MM.1S (cell line): ENCODE results near the gene ASPRV1.
"Not testable (repeated sequence)": the region's sequence is repeated elsewhere in the genome, so short reads cannot be mapped to it uniquely, and the experiment has no call there.

Source experiments
- DNase-seq: peaks from one replicate; pipeline ENCODE4 v3.0.0-alpha.2; 2015
- H2AFZ ChIP-seq: fragments of 300-600 bp; sonication (generic); 2 replicates; pipeline ENCODE4 v1.6.0; 2016; ENCODE audit warnings: antibody characterized with exemption, low read length
- H3F3A ChIP-seq: fragments of 300-600 bp; sonication (generic); 2 replicates; pipeline ENCODE4 v1.6.1; 2016; ENCODE audit warnings: mild to moderate bottlenecking, antibody characterized with exemption, low read length, moderate library complexity, mixed read lengths; ENCODE audit not compliant: insufficient read depth
- H3K27ac ChIP-seq: fragments of 300-600 bp; sonication (generic); 2 replicates; pipeline ENCODE4 v1.5.1; 2016; ENCODE audit warnings: mild to moderate bottlenecking, low read length
- H3K27me3 ChIP-seq: fragments of 300-600 bp; sonication (generic); replicated peaks from 2 replicates; pipeline ENCODE4 v1.6.0; 2016; ENCODE audit warnings: low read length; ENCODE audit not compliant: insufficient read depth
- H3K36me3 ChIP-seq: fragments of 300-600 bp; sonication (generic); replicated peaks from 2 replicates; pipeline ENCODE4 v1.6.1; 2016; ENCODE audit warnings: mild to moderate bottlenecking, low read length, mixed read lengths; ENCODE audit not compliant: insufficient read depth
- H3K4me1 ChIP-seq: fragments of 300-600 bp; sonication (generic); 2 replicates; pipeline ENCODE4 v1.6.1; 2016; ENCODE audit warnings: low read length, mixed read lengths
- H3K4me2 ChIP-seq: fragments of 300-600 bp; sonication (generic); 2 replicates; pipeline ENCODE4 v1.6.0; 2016; ENCODE audit warnings: low read depth, low read length
- H3K4me3 ChIP-seq: fragments of 300-600 bp; sonication (generic); 2 replicates; pipeline ENCODE4 v1.5.1; 2016; ENCODE audit warnings: low read length, mixed read lengths
- H3K79me2 ChIP-seq: fragments of 300-600 bp; sonication (generic); 2 replicates; pipeline ENCODE4 v1.6.1; 2016; ENCODE audit warnings: mixed run types, low read length, mixed read lengths
- H3K9ac ChIP-seq: fragments of 300-600 bp; sonication (generic); 2 replicates; pipeline ENCODE4 v1.6.1; 2016; ENCODE audit warnings: low read length, mixed read lengths
- H3K9me2 ChIP-seq: fragments of 300-600 bp; sonication (generic); replicated peaks from 2 replicates; pipeline ENCODE4 v1.6.1; 2016; ENCODE audit warnings: mild to moderate bottlenecking, low read length, mixed read lengths; ENCODE audit not compliant: insufficient read depth
- H3K9me3 ChIP-seq: fragments of 300-600 bp; sonication (generic); replicated peaks from 2 replicates; pipeline ENCODE4 v1.6.1; 2016; ENCODE audit warnings: mild to moderate bottlenecking, low read length, mixed read lengths; ENCODE audit not compliant: insufficient read depth
- H4K20me1 ChIP-seq: fragments of 300-600 bp; sonication (generic); 2 replicates; pipeline ENCODE4 v1.6.1; 2016; ENCODE audit warnings: mild to moderate bottlenecking, low read length, moderate library complexity, mixed read lengths; ENCODE audit not compliant: insufficient read depth
- CTCF ChIP-seq: fragments of 300-600 bp; sonication (generic); IDR thresholded peaks from 2 replicates; pipeline ENCODE4 v1.5.1; 2016; ENCODE audit warnings: antibody characterized with exemption, low read length, mixed read lengths
- EZH2 ChIP-seq: fragments of 300-600 bp; sonication (generic); optimal IDR thresholded peaks from 2 replicates; pipeline ENCODE3; 2017; ENCODE audit warnings: low read depth, mild to moderate bottlenecking, antibody characterized with exemption, low read length, mixed read lengths
- EZH2phosphoT487 ChIP-seq: fragments of 300-600 bp; sonication (generic); IDR thresholded peaks from 2 replicates; pipeline ENCODE4 v1.6.1; 2018; ENCODE audit warnings: antibody characterized with exemption, low read length

The ASPRV1 gene

GRCh38 chr2:69952336-69953115 is 8.9 kb downstream of the ASPRV1 start:
- no peak for DNase-seq
- Histone ChIP-seq H3K79me2 (no peaks in the 10 kb centered on the region), H3F3A (no peaks in the 10 kb centered on the region), H3K27ac (no peak overlapping the region), H3K9ac (no peak overlapping the region), H4K20me1 (no peaks in the 10 kb centered on the region), H3K27me3 (no peaks in the 10 kb centered on the region), H3K4me3 (no peak overlapping the region), H3K9me2 (no peaks in the 10 kb centered on the region), H3K36me3 (no peaks in the 10 kb centered on the region), H2AFZ (no peak overlapping the region), H3K4me1 (no peaks in the 10 kb centered on the region), H3K9me3 (no peaks in the 10 kb centered on the region), H3K4me2 (no peak overlapping the region)
- TF ChIP-seq CTCF, result no peak
- TF ChIP-seq EZH2phosphoT487, result no peak
- TF ChIP-seq EZH2, result no peak

- H3K79me2 ChIP-seq, H3K4me3 ChIP-seq, DNase-seq, H3K9ac ChIP-seq, H4K20me1 ChIP-seq, H2AFZ ChIP-seq, H3F3A ChIP-seq, H3K27ac ChIP-seq, H3K27me3 ChIP-seq, H3K9me3 ChIP-seq, H3K36me3 ChIP-seq, H3K4me2 ChIP-seq, H3K9me2 ChIP-seq: not testable (repeated sequence)
- H3K4me1 ChIP-seq, result peaks cover 17% of the 10 kb centered on the region
These were observed 10.8 kb downstream of the ASPRV1 start for GRCh38 chr2:69950671-69951070.

GRCh38 chr2:69950241-69950640 is 11.2 kb downstream of the ASPRV1 start:
- Histone ChIP-seq H3K9ac (no peak overlapping the region), H3K79me2 (no peaks in the 10 kb centered on the region), H3F3A (no peaks in the 10 kb centered on the region), H3K4me1 (peaks cover 17% of the 10 kb centered on the region), H3K4me2 (no peak overlapping the region), H3K9me2 (no peaks in the 10 kb centered on the region), H4K20me1 (no peaks in the 10 kb centered on the region), H2AFZ (no peak overlapping the region), H3K36me3 (no peaks in the 10 kb centered on the region), H3K27ac (no peak overlapping the region), H3K9me3 (no peaks in the 10 kb centered on the region), H3K4me3 (no peak overlapping the region), H3K27me3 (no peaks in the 10 kb centered on the region)
- no peak for DNase-seq
- TF ChIP-seq CTCF, result no peak
- TF ChIP-seq EZH2, result no peak
- TF ChIP-seq EZH2phosphoT487, result no peak

DNA sequence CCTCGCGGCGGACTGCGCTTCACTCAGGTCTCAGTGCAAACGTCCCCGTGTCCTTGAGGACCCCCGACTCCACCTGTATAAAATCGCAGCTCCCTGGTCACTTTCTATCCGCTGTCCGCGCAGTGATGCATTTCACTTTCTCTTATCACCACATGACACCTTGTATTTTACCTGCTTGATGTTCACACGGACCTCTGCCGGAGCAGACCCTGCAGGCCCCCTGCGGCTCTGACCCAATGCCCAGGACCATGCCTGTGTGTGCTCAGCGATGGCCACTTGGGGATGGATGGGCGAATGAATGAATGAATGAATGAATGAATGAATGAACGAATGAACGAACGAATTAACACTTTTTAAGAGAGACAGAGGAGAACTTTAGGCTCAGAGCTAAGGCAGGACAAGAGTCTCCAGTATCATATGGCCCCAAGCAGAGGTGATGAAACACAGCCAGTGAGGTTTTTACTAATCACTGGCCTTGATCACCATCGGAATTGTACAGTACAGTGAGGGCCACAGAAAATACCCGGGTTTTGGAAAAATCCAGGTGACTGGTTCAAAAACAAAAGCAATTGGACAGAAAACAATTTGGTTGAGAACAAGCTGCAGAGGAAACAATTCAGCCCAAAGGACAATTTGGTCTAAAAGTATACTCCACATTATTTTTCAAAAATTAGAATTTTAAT is 12.3 kb downstream of the ASPRV1 start:
- H3F3A ChIP-seq, result no peaks in the 10 kb centered on the region
- TF ChIP-seq EZH2 (no peak), EZH2phosphoT487 (no peak), CTCF (no peak)
- H3K9ac ChIP-seq, result no peak overlapping the region
- no peaks in the 10 kb centered on the region for H3K9me2 ChIP-seq
- DNase-seq, result no peak
- no peaks in the 10 kb centered on the region for H3K9me3 ChIP-seq
- no peak overlapping the region for H3K27ac ChIP-seq
- no peak overlapping the region for H3K4me3 ChIP-seq
- peaks cover 17% of the 10 kb centered on the region for H3K4me1 ChIP-seq
- no peaks in the 10 kb centered on the region for H3K27me3 ChIP-seq
- H4K20me1 ChIP-seq, result no peaks in the 10 kb centered on the region
- H3K4me2 ChIP-seq, result no peak overlapping the region
- no peak overlapping the region for H2AFZ ChIP-seq
- no peaks in the 10 kb centered on the region for H3K36me3 ChIP-seq
- H3K79me2 ChIP-seq, result no peaks in the 10 kb centered on the region
